ENCODE results near the gene NR2F6.

- TF ChIP-seq POLR2A (IDR thresholded peaks at IDR 0.05; ENCODE audit: low read depth, low read length) (no peak), POLR2AphosphoS5 (IDR thresholded peaks at IDR 0.05; ENCODE audit: low read depth, low read length) (no peak), POU2F2 (IDR thresholded peaks at IDR 0.05; ENCODE audit: low read depth, low read length) (no peak), TAF1 (IDR thresholded peaks at IDR 0.05; ENCODE audit: low read depth, low read length) (no peak)
Observed at GRCh38 chr19:17206736-17207581, 38.8 kb downstream of the NR2F6 start.
